ENCODE data around the gene EXD3. TPM values are rescaled to one million over a fixed set of nuclear protein-coding genes. Genes with fewer than 3 reads are reported as not detected.

EXD3 gene
- total and polyA plus RNA-seq, 9 of the 15 experiments (the other 6 are each of a cell fraction or from before 2014, with no cell fraction given) = 0.29 to 12.5 (median 3.9) TPM

- 47% methylated on average over 16 of the region's 23 CpGs for WGBS (ENCODE audit: insufficient coverage, low coverage, missing lambda C conversion rate)
- ATAC-seq (no peak), DNase-seq (ENCODE audit: extremely low read depth in 1 of 4, low spot score in 3 of 4) (no peak), FAIRE-seq (peak; percentile 51)
- peaks cover 28% of the 10 kb centered on the region for H3K79me2 ChIP-seq (ENCODE audit: control insufficient read depth, insufficient read depth, low read length)
- in situ Hi-C loops (cut with MboI) = no loop called here
- peaks cover 7% of the 10 kb centered on the region for H3K9me1 ChIP-seq (ENCODE audit: control insufficient read depth, insufficient read depth, low read length)
- H3K9ac ChIP-seq (ENCODE audit: insufficient read depth in 1 of 2, low read depth in 2 of 2, low read length in 2 of 2) = peak overlapping the region; percentile 63 to 91
- no TSS peak for BruUV-seq (replicated peaks)
- H3K27me3 ChIP-seq (ENCODE audit: control insufficient read depth in 2 of 2, insufficient read depth in 2 of 2, low read length in 2 of 2) = no peaks in the 10 kb centered on the region
- H3K4me1 ChIP-seq (replicated peaks in 1 of 2; ENCODE audit: control insufficient read depth in 2 of 2, insufficient read depth in 2 of 2, low read length in 2 of 2) = peaks cover 27 to 89% of the 10 kb centered on the region in 2 experiments
- ChIA-PET CTCF (ENCODE audit: low intra/inter-chr PET ratio) (no interaction called here), POLR2A (interaction anchor here (1.2 to 2.3 kb wide), 6 partner anchors 10 to 144 kb away, joined by 3 to 10 read pairs (median 5); partner anchors contain the start of genes EXD3 and NOXA1)
- intact Hi-C loops (cut with micrococcal nuclease) = loop anchor here (5.0 to 10.0 kb wide), 4 partner anchors 61 to 229 kb away; partner anchors contain the start of genes EXD3, NOXA1 and TUBB4B
- peak overlapping the region; percentile 60 for H3K4me2 ChIP-seq (ENCODE audit: insufficient read depth, low read length)
- H3K36me3 ChIP-seq (ENCODE audit: control insufficient read depth, insufficient read depth, low read length) = peaks cover 6% of the 10 kb centered on the region; the same call in 1 of the 3 replicates
- peak overlapping the region; percentile 51 for H2AFZ ChIP-seq (ENCODE audit: low read depth, low read length)
- H3K27ac ChIP-seq (ENCODE audit: extremely low read depth, low read depth, low read length) = peak overlapping the region; percentile 83
- no peaks in the 10 kb centered on the region for H3K9me3 ChIP-seq (replicated peaks; ENCODE audit: control insufficient read depth, insufficient read depth, low read depth, low read length)
- peak overlapping the region; percentile 46 for H3K4me3 ChIP-seq
- H4K20me1 ChIP-seq (replicated peaks; ENCODE audit: control insufficient read depth, insufficient read depth, low read length) = peaks cover 13% of the 10 kb centered on the region
- TF ChIP-seq HDAC8 (tag; IDR thresholded peaks at IDR 0.05) = no peak
- 0 out of 2 replicates have a peak, but pooled peaks have one; percentile 5 for TF ChIP-seq ZNF431 (CRISPR knock-in tag; IDR thresholded peaks at IDR 0.05)
- TF ChIP-seq SMARCC2 (IDR thresholded peaks at IDR 0.05; ENCODE audit: low read depth) = no peak
- no peak for TF ChIP-seq ZNF512 (tag; IDR thresholded peaks at IDR 0.05)
- TF ChIP-seq ESRRA (IDR thresholded peaks at IDR 0.05; ENCODE audit: borderline replicate concordance, low read depth) = no peak
- TF ChIP-seq C11orf30 (IDR thresholded peaks at IDR 0.05; ENCODE audit: low read depth) = no peak
- TF ChIP-seq ZNF586 (CRISPR knock-in tag; conservative IDR thresholded peaks at IDR 0.05) = no peak
- TF ChIP-seq ZC3H8 (IDR thresholded peaks at IDR 0.05) = no peak
- TF ChIP-seq MCM7 (IDR thresholded peaks at IDR 0.05) = no peak
- no peak for TF ChIP-seq BCL6 (CRISPR knock-in tag; IDR thresholded peaks at IDR 0.05)
- 0 out of 2 replicates have a peak, but pooled peaks have one; percentile 8 for TF ChIP-seq ZBTB17 (CRISPR knock-in tag; IDR thresholded peaks at IDR 0.05)
- no peak for TF ChIP-seq COPS2 (conservative IDR thresholded peaks at IDR 0.05)
- TF ChIP-seq, protein P1, sequence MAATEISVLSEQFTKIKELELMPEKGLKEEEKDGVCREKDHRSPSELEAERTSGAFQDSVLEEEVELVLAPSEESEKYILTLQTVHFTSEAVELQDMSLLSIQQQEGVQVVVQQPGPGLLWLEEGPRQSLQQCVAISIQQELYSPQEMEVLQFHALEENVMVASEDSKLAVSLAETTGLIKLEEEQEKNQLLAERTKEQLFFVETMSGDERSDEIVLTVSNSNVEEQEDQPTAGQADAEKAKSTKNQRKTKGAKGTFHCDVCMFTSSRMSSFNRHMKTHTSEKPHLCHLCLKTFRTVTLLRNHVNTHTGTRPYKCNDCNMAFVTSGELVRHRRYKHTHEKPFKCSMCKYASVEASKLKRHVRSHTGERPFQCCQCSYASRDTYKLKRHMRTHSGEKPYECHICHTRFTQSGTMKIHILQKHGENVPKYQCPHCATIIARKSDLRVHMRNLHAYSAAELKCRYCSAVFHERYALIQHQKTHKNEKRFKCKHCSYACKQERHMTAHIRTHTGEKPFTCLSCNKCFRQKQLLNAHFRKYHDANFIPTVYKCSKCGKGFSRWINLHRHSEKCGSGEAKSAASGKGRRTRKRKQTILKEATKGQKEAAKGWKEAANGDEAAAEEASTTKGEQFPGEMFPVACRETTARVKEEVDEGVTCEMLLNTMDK (IDR thresholded peaks at IDR 0.05; ENCODE audit: borderline replicate concordance, insufficient read depth, low read depth, low read length, poor library complexity, severe bottlenecking) = no peak
- TF ChIP-seq, protein P2, sequence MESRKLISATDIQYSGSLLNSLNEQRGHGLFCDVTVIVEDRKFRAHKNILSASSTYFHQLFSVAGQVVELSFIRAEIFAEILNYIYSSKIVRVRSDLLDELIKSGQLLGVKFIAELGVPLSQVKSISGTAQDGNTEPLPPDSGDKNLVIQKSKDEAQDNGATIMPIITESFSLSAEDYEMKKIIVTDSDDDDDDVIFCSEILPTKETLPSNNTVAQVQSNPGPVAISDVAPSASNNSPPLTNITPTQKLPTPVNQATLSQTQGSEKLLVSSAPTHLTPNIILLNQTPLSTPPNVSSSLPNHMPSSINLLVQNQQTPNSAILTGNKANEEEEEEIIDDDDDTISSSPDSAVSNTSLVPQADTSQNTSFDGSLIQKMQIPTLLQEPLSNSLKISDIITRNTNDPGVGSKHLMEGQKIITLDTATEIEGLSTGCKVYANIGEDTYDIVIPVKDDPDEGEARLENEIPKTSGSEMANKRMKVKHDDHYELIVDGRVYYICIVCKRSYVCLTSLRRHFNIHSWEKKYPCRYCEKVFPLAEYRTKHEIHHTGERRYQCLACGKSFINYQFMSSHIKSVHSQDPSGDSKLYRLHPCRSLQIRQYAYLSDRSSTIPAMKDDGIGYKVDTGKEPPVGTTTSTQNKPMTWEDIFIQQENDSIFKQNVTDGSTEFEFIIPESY (CRISPR knock-in tag; IDR thresholded peaks at IDR 0.05) = no peak
- no peak for TF ChIP-seq ZZZ3 (IDR thresholded peaks at IDR 0.05)
- TF ChIP-seq BCOR (IDR thresholded peaks at IDR 0.05) = no peak
- no peak for TF ChIP-seq SIRT6 (IDR thresholded peaks at IDR 0.05; ENCODE audit: low read depth, low read length)
- no peak for TF ChIP-seq NCOA2 (IDR thresholded peaks at IDR 0.05; ENCODE audit: partially characterized antibody in 2 of 2)
Observed at GRCh38 chr9:137303151-137303892, 119.6 kb downstream of the EXD3 start.
